SK-N-SH treated with all-trans-retinoic acid at 6 μM for 48 hours (cell line): Measurements from ENCODE around the gene SMARCAL1.

ENCODE experiments used
- RARB ChIP-seq: fragments of 250-450 bp; sonication (Bioruptor Pico); IDR thresholded peaks from 2 replicates; pipeline ENCODE4 v1.8.0; 2021; ENCODE audit warnings: mild to moderate bottlenecking, moderate library complexity
- TSHZ2 ChIP-seq: fragments of 250-450 bp; sonication (Bioruptor Pico); IDR thresholded peaks from 2 replicates; pipeline ENCODE4 v1.5.0; 2020; ENCODE audit warnings: mild to moderate bottlenecking, moderate library complexity
- ZNF70 ChIP-seq: fragments of 450-650 bp; formaldehyde crosslinking; IDR thresholded peaks from 2 replicates; pipeline ENCODE4 v1.5.0; 2020; ENCODE audit warnings: mild to moderate bottlenecking, moderate library complexity

DNA sequence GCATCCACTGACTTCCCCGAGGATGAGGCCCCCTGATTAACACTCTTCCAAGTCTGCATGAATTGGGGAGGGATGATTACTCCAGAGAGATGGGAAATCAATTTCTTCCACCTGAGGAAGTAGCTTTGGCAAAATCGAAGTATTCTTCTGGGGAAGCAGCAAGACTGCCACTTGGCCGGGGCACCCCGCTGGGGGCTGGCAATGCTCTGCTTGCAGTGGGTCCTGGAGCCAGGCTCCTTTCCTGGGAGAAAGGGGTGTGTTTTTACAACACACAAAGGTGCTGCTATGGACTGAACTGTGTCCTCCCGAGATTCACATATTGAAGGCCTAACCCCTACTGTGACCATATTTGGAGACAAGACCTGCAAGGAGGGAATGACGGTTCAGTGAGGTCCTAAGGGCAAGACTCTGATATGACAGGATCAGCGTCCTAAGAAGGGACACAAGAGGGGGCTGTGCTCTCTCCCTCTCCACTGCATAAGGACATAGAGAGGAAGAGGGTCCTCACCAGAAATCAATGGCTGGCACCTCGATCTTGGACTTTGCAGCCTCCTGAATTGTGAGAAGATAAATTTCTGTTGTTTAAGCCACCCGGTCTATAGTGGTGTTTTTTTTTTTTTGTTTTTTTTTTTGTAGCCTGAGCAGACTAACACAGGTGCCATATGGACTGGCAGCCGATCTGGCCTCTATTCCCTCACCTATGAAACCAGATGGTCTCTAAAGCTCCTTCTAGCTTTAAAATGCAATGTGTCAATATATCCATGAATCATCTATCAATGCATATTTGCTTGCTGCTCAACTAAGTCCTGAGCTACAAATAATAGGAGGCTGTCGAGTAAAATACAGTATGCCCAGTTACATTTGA, 3.6 kb upstream of the SMARCAL1 start:
- TF ChIP-seq TSHZ2 (CRISPR knock-in tag) (no peak), ZNF70 (no peak), RARB (CRISPR knock-in tag) (no peak)
